Dendritic cell treated with granulocyte-macrophage colony-stimulating factor and Interleukin-4, amounts not matched to agents 40 ng/mL and 50 ng/mL, for 4 days (primary cell): ENCODE measurements around the gene NR2F1.

Source experiments
- H3K27ac Mint-ChIP-seq: one replicate; pipeline ENCODE4 v1.8.0; 2022; ENCODE audit warnings: mild to moderate bottlenecking, mixed read lengths
- H3K27me3 Mint-ChIP-seq: one replicate; pipeline ENCODE4 v1.8.0; 2022; ENCODE audit warnings: mild to moderate bottlenecking, mixed read lengths
- H3K36me3 Mint-ChIP-seq: one replicate; pipeline ENCODE4 v1.8.0; 2022; ENCODE audit warnings: low read depth, mixed read lengths
- H3K4me1 Mint-ChIP-seq: one replicate; pipeline ENCODE4 v1.8.0; 2022; ENCODE audit warnings: low read depth, mixed read lengths
- H3K4me3 Mint-ChIP-seq: one replicate; pipeline ENCODE4 v1.8.0; 2022; ENCODE audit warnings: mild to moderate bottlenecking, moderate library complexity, mixed read lengths
- H3K9me3 Mint-ChIP-seq: one replicate; pipeline ENCODE4 v1.8.0; 2022; ENCODE audit warnings: mixed read lengths
- intact Hi-C: fragments of 100-400 bp; cut with micrococcal nuclease; formaldehyde crosslinking; loops from one replicate; pipeline ENCODE4 v1.15.0; 2022

The NR2F1 gene

GRCh38 chr5:93601071-93601801 is 18.2 kb downstream of the NR2F1 start:
- intact Hi-C loops = no loop called here
- Mint-ChIP-seq H3K27me3 (peaks cover 46% of the 10 kb centered on the region), H3K4me1 (peaks cover 9% of the 10 kb centered on the region), H3K9me3 (no peaks in the 10 kb centered on the region), H3K27ac (no peak overlapping the region), H3K4me3 (no peak overlapping the region), H3K36me3 (no peaks in the 10 kb centered on the region)

DNA sequence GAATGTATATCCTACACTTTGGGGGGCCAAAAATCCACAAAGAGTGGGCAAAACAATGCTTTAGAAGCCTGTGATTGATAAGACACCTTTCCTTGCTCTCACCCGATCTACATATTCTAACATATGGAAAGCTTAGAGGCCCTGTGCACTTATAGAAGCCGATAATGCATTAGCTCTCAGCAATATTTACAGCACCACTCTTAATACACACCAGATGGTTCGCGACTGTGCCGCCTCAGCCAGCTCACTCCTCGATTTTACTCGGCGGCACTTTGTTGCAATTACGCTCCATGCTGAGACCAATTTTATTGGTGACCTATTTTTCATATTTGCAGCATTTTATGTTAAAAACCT is 18.8 kb downstream of the NR2F1 start:
- intact Hi-C loops = no loop called here
- no peaks in the 10 kb centered on the region for H3K9me3 Mint-ChIP-seq
- H3K36me3 Mint-ChIP-seq = no peaks in the 10 kb centered on the region
- no peak overlapping the region for H3K4me3 Mint-ChIP-seq
- no peak overlapping the region for H3K27ac Mint-ChIP-seq
- peaks cover 46% of the 10 kb centered on the region for H3K27me3 Mint-ChIP-seq
- peaks cover 4% of the 10 kb centered on the region for H3K4me1 Mint-ChIP-seq

- intact Hi-C loops = no loop called here
Measured at GRCh38 chr5:93602241-93603077, 19.4 kb downstream of the NR2F1 start.

DNA sequence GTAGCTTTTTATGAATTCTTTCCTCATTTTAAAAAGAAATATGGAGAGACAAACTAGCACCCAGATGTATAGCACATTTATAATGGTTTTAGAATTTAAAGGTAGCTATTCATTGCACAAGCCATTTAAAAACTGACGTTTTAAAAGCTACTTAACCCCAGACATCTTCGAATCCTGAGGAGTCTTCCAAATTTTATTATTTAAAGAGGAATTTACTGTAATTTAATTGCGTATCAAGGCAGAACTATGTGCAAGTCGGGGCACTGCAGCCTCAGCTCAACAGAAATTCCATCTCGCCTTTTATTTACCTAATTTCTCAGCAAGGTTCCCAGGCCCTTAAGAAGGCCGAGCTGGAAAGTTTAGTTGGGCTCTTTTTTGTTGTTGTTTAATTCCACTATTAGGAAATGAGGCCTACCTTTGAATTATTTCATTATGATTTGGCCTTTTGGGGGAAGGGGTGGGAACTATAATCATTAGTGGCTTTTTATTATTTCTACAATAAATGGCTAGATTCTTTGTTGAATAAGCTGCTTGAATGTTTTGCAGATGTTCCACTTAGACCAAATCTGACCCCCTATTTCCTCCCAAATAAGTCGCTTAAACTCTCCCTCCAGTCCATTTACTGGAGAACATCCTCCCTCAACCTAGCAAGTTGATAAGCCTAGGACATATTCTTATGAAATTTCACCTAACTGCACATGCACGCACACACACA is 20.2 kb downstream of the NR2F1 start:
- H3K27ac Mint-ChIP-seq = no peak overlapping the region
- no peaks in the 10 kb centered on the region for H3K36me3 Mint-ChIP-seq
- H3K4me1 Mint-ChIP-seq = no peaks in the 10 kb centered on the region
- no peak overlapping the region for H3K4me3 Mint-ChIP-seq
- no peaks in the 10 kb centered on the region for H3K9me3 Mint-ChIP-seq
- intact Hi-C loops = no loop called here
- peaks cover 49% of the 10 kb centered on the region for H3K27me3 Mint-ChIP-seq

More at GRCh38 chr5:93602241-93603077, 19.4 kb downstream of the NR2F1 start:
- Mint-ChIP-seq H3K4me3 (no peak overlapping the region), H3K4me1 (no peaks in the 10 kb centered on the region), H3K9me3 (no peaks in the 10 kb centered on the region), H3K36me3 (no peaks in the 10 kb centered on the region), H3K27me3 (peaks cover 44% of the 10 kb centered on the region), H3K27ac (no peak overlapping the region)

GRCh38 chr5:93603793-93604643 is 21.0 kb downstream of the NR2F1 start:
- no peaks in the 10 kb centered on the region for H3K4me1 Mint-ChIP-seq
- H3K27me3 Mint-ChIP-seq = peaks cover 55% of the 10 kb centered on the region
- no peak overlapping the region for H3K27ac Mint-ChIP-seq
- H3K36me3 Mint-ChIP-seq = no peaks in the 10 kb centered on the region
- intact Hi-C loops = no loop called here
- no peak overlapping the region for H3K4me3 Mint-ChIP-seq
- no peaks in the 10 kb centered on the region for H3K9me3 Mint-ChIP-seq

DNA sequence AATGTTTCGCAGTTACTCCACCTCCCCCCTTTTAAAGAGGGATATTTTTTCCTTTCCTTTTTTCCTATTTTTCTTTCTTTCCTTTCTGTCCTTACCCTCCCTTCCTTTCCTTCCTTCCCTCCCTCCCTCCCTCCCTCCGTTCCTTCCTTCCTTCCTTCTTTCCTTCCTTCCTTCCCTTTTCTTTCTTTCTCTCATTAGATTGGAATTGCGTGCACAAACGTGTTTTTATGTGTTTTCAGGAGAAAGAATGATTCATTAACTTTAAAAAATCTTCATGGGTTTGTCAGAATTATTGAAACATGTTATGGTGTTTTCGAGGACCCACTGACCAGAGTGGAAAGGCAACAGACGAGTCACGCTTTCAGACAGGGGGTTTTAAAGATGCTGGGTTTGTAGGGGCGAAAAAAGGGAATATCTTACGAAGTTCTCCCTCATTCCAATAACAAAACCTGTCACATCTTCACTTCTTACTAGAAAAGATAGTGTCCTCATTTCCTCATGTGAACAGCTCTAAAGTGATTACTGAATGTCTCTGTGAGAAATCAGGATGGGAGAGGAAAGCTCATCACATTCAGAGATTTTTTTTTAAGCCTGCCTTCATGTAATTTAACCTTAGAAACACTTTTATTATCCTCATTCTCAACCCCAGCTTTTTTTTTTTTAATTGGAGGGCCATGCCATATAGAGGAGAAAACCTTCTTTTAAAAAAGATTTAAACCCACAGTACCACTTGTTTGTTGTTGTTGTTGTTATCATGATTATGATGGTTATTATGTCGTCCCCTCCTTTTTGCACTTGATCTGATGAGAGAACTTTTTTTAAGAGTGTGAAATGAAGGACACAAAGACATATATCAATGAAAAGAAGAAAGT is 21.9 kb downstream of the NR2F1 start:
- H3K9me3 Mint-ChIP-seq = no peaks in the 10 kb centered on the region
- H3K36me3 Mint-ChIP-seq = no peaks in the 10 kb centered on the region
- intact Hi-C loops = no loop called here
- H3K4me1 Mint-ChIP-seq = no peaks in the 10 kb centered on the region
- H3K27ac Mint-ChIP-seq = no peak overlapping the region
- no peak overlapping the region for H3K4me3 Mint-ChIP-seq
- peaks cover 63% of the 10 kb centered on the region for H3K27me3 Mint-ChIP-seq

GRCh38 chr5:93606382-93606752 is 23.3 kb downstream of the NR2F1 start:
- intact Hi-C loops = no loop called here
- peaks cover 77% of the 10 kb centered on the region for H3K27me3 Mint-ChIP-seq
- no peak overlapping the region for H3K4me3 Mint-ChIP-seq
- H3K27ac Mint-ChIP-seq = no peak overlapping the region
- no peaks in the 10 kb centered on the region for H3K4me1 Mint-ChIP-seq
- no peaks in the 10 kb centered on the region for H3K9me3 Mint-ChIP-seq
- no peaks in the 10 kb centered on the region for H3K36me3 Mint-ChIP-seq

DNA sequence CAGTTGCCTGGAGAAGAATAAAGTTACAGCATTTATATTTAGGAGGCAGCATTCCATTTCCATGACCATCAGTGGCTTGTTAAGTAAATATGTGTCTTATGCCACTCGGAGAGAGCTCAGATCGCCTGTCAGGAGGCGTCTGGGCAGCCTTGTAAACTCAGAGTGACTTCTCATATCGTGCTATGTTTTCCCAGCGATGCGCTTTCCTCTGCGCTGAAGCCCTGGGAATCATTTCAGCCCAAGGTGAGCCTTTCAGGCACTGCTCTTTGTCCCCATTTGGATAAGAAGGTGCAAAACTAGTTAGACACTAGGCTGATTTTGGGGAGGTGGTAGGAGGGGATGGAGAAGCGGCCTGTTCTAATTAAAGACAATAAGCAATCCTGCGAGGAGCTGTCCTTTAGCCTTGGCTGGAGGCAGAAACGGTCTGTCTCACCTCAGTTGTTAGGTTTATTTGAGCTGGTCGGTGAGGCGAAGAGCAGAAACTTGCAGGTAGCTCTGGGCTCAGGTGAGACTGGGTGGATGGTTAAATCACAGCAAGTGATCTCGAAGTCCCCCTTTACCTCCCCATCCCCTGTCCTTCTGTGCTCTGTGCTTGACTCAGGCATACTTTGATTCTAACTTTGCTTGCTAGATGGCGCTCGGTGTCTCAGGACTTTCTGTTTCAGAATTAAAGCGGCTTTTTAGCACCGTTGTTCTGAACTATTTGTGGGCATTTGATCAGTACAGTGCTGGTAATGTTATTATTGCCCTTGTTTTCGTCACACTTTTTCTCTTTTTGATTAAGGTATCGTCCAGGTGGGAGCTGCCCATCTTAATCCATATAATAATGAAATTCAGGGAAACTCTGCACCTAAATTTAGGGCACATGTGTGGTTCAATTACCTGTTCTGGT is 24.6 kb downstream of the NR2F1 start:
- no peaks in the 10 kb centered on the region for H3K36me3 Mint-ChIP-seq
- no peaks in the 10 kb centered on the region for H3K9me3 Mint-ChIP-seq
- H3K4me3 Mint-ChIP-seq = no peak overlapping the region
- intact Hi-C loops = no loop called here
- H3K27me3 Mint-ChIP-seq = peaks cover 89% of the 10 kb centered on the region
- peaks cover 7% of the 10 kb centered on the region for H3K4me1 Mint-ChIP-seq
- H3K27ac Mint-ChIP-seq = no peak overlapping the region

DNA sequence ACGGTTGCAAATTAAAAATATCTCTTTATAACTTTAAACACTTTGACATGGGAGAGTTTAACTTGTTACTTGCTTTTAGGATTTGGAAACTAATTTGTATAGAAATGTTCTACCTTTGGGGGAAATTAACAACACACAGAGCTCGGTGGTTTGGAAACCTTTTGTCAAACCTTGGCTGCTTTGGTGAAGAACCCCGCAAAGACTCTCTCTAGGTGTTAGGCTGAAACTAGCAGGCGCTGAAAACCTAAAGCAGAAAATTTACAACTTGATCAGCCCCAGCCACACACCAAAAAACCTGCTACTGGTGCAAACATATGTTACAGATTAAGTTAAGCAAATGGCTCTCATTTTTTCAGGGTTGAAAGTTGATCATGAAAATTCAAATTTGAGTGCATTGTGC is 25.8 kb downstream of the NR2F1 start:
- H3K4me1 Mint-ChIP-seq = peaks cover 7% of the 10 kb centered on the region
- intact Hi-C loops = no loop called here
- H3K4me3 Mint-ChIP-seq = no peak overlapping the region

GRCh38 chr5:93609762-93610161 is 26.7 kb downstream of the NR2F1 start:
- peaks cover 7% of the 10 kb centered on the region for H3K4me1 Mint-ChIP-seq
- H3K27me3 Mint-ChIP-seq = peaks cover 89% of the 10 kb centered on the region
- no peak overlapping the region for H3K27ac Mint-ChIP-seq
- H3K36me3 Mint-ChIP-seq = no peaks in the 10 kb centered on the region
- intact Hi-C loops = no loop called here
- H3K4me3 Mint-ChIP-seq = no peak overlapping the region
- H3K9me3 Mint-ChIP-seq = no peaks in the 10 kb centered on the region

More for the DNA sequence above, 25.8 kb downstream of the NR2F1 start:
- Mint-ChIP-seq H3K36me3 (no peaks in the 10 kb centered on the region), H3K9me3 (no peaks in the 10 kb centered on the region), H3K27me3 (peaks cover 90% of the 10 kb centered on the region), H3K27ac (no peak overlapping the region)

- peaks cover 84% of the 10 kb centered on the region for H3K27me3 Mint-ChIP-seq
- H3K36me3 Mint-ChIP-seq = no peaks in the 10 kb centered on the region
- intact Hi-C loops = no loop called here
- peaks cover 7% of the 10 kb centered on the region for H3K4me1 Mint-ChIP-seq
- H3K4me3 Mint-ChIP-seq = no peak overlapping the region
- no peaks in the 10 kb centered on the region for H3K9me3 Mint-ChIP-seq
- no peak overlapping the region for H3K27ac Mint-ChIP-seq
Measured at GRCh38 chr5:93610581-93611272, 27.7 kb downstream of the NR2F1 start.
